ENCODE results near the gene GATA2. TPM values are rescaled to one million over a fixed set of nuclear protein-coding genes. Genes with fewer than 3 reads are reported as not detected.

GATA2 gene
- total and polyA plus RNA-seq, 2 of the 8 experiments (the other 6 are each of a cell fraction or from before 2014, with no cell fraction given), result 0.03 to 0.30 TPM

GRCh38 chr3:128524374-128525299 lies 31.6 kb upstream of the GATA2 start:
- H2BK15ac ChIP-seq (ENCODE audit: low read length), result no peak overlapping the region
- no peaks in the 10 kb centered on the region for H4K20me1 ChIP-seq (replicated peaks in 1 of 2; ENCODE audit: control insufficient read depth in 1 of 2, insufficient read depth in 2 of 2, low read length in 2 of 2)
- H3K79me1 ChIP-seq (ENCODE audit: low read depth, low read length), result no peaks in the 10 kb centered on the region
- no peak overlapping the region for H2BK120ac ChIP-seq (replicated peaks; ENCODE audit: low read depth, low read length)
- no peak overlapping the region for H2BK5ac ChIP-seq (ENCODE audit: low read depth, low read length)
- no peak overlapping the region for H3K14ac ChIP-seq (ENCODE audit: insufficient read length)
- no peak overlapping the region for H3K4me2 ChIP-seq (ENCODE audit: insufficient read depth in 1 of 2, low read depth in 2 of 2, low read length in 2 of 2)
- H2AK5ac ChIP-seq (ENCODE audit: low read depth, low read length), result no peak overlapping the region
- ChIA-PET CTCF (ENCODE audit: partially characterized antibody) (interaction anchor here (2.2 kb wide), 1 partner anchor 21 kb away, joined by 10 read pairs; no protein-coding TSS in a partner anchor), POLR2A (ENCODE audit: partially characterized antibody) (no interaction called here)
- no peak overlapping the region for H4K91ac ChIP-seq (replicated peaks; ENCODE audit: insufficient read length, low read length)
- H3K27ac ChIP-seq (ENCODE audit: low read depth, low read length), result no peak overlapping the region
- no peak overlapping the region for H3K9ac ChIP-seq (replicated peaks in 1 of 4; ENCODE audit: extremely low read depth in 1 of 4, low read depth in 3 of 4, low read length in 3 of 4)
- no peak overlapping the region for H3K23ac ChIP-seq (ENCODE audit: insufficient read length)
- H3K23me2 ChIP-seq (ENCODE audit: low read depth, low read length), result no peaks in the 10 kb centered on the region
- H3K18ac ChIP-seq (ENCODE audit: extremely low read depth, low read length), result no peak overlapping the region
- H2BK20ac ChIP-seq (ENCODE audit: low read length), result no peak overlapping the region
- FAIRE-seq (no peak), DNase-seq (ENCODE audit: low read depth in 1 of 2, low spot score in 2 of 2) (no peak)
- no peak overlapping the region for H3K4ac ChIP-seq (replicated peaks; ENCODE audit: insufficient read length, low read depth, low read length)
- no peak overlapping the region for H2BK12ac ChIP-seq (ENCODE audit: low read depth, low read length)
- H2AFZ ChIP-seq (ENCODE audit: low read length), result no peak overlapping the region
- H3K27me3 ChIP-seq (replicated peaks in 1 of 4; ENCODE audit: control insufficient read depth in 3 of 4, extremely low read depth in 1 of 4, insufficient read depth in 3 of 4, low read length in 3 of 4), result no peaks in the 10 kb centered on the region
- no peaks in the 10 kb centered on the region for H3K36me3 ChIP-seq (ENCODE audit: control insufficient read depth in 2 of 4, insufficient read depth in 4 of 4, low read length in 3 of 4)
- WGBS, 2 experiments (ENCODE audit: extremely low coverage in 1 of 2, insufficient coverage in 1 of 2, insufficient read length in 1 of 2, insufficient replicate concordance in 2 of 2, low coverage in 1 of 2, low lambda C conversion rate in 2 of 2, missing lambda C conversion rate in 1 of 2), result 76% methylated on average over 10 of the region's 10 CpGs; no CpG with 5 or more reads in 1 of the 2 experiments
- H4K5ac ChIP-seq (ENCODE audit: insufficient read length, low read depth, low read length), result no peak overlapping the region
- no peaks in the 10 kb centered on the region for H3K79me2 ChIP-seq (ENCODE audit: control insufficient read depth in 1 of 2, insufficient read depth in 2 of 2, low read length in 2 of 2)
- H3K4me1 ChIP-seq (replicated peaks in 1 of 4; ENCODE audit: control insufficient read depth in 3 of 4, insufficient read depth in 4 of 4, low read length in 3 of 4), result no peaks in the 10 kb centered on the region; a peak in 1 of 7 replicates
- H3K56ac ChIP-seq (replicated peaks; ENCODE audit: insufficient read length, low read depth, low read length), result no peak overlapping the region
- H3K4me3 ChIP-seq (ENCODE audit: extremely low read depth in 1 of 4, insufficient read depth in 2 of 4, low read depth in 3 of 4, low read length in 4 of 4), result no peak overlapping the region
- no peak overlapping the region; the same call in 1 of the 2 replicates for H4K8ac ChIP-seq (ENCODE audit: extremely low read depth, insufficient read depth, low read length)
- no peaks in the 10 kb centered on the region for H3K9me3 ChIP-seq (ENCODE audit: insufficient read depth in 2 of 2, low read depth in 1 of 2, low read length in 1 of 2)
